Chondrocyte (in vitro differentiated cells): ENCODE measurements around the gene DAPK3. TPM values are rescaled to one million over a fixed set of nuclear protein-coding genes. Genes with fewer than 3 reads are reported as not detected.

Experiments used
- DNase-seq: peaks from one replicate; pipeline ENCODE4 v3.0.0; 2021; ENCODE audit warnings: mixed read lengths, low spot score
- H3K27ac Mint-ChIP-seq: one replicate; pipeline ENCODE4 v1.8.0; 2021; ENCODE audit warnings: mild to moderate bottlenecking, moderate library complexity, mixed read lengths; ENCODE audit not compliant: unreplicated experiment
- H3K27me3 Mint-ChIP-seq: 2 replicates; pipeline ENCODE4 v1.8.0; 2021; ENCODE audit warnings: low read depth, mixed read lengths
- H3K36me3 Mint-ChIP-seq: 2 replicates; pipeline ENCODE4 v1.8.0; 2021; ENCODE audit warnings: low read depth, mixed read lengths
- H3K4me1 Mint-ChIP-seq: 2 replicates; pipeline ENCODE4 v1.8.0; 2021; ENCODE audit warnings: low read depth, mild to moderate bottlenecking, mixed read lengths
- H3K4me3 Mint-ChIP-seq: one replicate; pipeline ENCODE4 v1.8.0; 2021; ENCODE audit warnings: mild to moderate bottlenecking, moderate library complexity, mixed read lengths; ENCODE audit not compliant: unreplicated experiment
- H3K9me3 Mint-ChIP-seq: 2 replicates; pipeline ENCODE4 v1.8.0; 2021; ENCODE audit warnings: low read depth, mixed read lengths
- total RNA-seq: library from RNA; stranded (reverse); gene quantifications from 3 replicates; pipeline ENCODE4 v1.2.1, GENCODE V29; 2021
- TF ChIP-seq, protein P1 (sequence below): fragments of 200-600 bp; sonication (generic); IDR thresholded peaks from 2 replicates; pipeline ENCODE4 v1.5.0; 2021; ENCODE audit warnings: antibody characterized with exemption, mild to moderate bottlenecking, moderate library complexity

DAPK3 gene
- total RNA-seq, 1 donor from 2014 or later = 185 TPM

- H3K27me3 Mint-ChIP-seq = no peaks in the 10 kb centered on the region
- H3K4me3 Mint-ChIP-seq = no peak overlapping the region
- H3K9me3 Mint-ChIP-seq = no peaks in the 10 kb centered on the region
- TF ChIP-seq, protein P1, sequence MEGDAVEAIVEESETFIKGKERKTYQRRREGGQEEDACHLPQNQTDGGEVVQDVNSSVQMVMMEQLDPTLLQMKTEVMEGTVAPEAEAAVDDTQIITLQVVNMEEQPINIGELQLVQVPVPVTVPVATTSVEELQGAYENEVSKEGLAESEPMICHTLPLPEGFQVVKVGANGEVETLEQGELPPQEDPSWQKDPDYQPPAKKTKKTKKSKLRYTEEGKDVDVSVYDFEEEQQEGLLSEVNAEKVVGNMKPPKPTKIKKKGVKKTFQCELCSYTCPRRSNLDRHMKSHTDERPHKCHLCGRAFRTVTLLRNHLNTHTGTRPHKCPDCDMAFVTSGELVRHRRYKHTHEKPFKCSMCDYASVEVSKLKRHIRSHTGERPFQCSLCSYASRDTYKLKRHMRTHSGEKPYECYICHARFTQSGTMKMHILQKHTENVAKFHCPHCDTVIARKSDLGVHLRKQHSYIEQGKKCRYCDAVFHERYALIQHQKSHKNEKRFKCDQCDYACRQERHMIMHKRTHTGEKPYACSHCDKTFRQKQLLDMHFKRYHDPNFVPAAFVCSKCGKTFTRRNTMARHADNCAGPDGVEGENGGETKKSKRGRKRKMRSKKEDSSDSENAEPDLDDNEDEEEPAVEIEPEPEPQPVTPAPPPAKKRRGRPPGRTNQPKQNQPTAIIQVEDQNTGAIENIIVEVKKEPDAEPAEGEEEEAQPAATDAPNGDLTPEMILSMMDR = no peak
- H3K36me3 Mint-ChIP-seq = no peaks in the 10 kb centered on the region
- H3K27ac Mint-ChIP-seq = no peak overlapping the region
- H3K4me1 Mint-ChIP-seq = peaks cover 25% of the 10 kb centered on the region
- no peak for DNase-seq
Measured at GRCh38 chr19:3990815-3991117, 19.9 kb upstream of the DAPK3 start.

DNA sequence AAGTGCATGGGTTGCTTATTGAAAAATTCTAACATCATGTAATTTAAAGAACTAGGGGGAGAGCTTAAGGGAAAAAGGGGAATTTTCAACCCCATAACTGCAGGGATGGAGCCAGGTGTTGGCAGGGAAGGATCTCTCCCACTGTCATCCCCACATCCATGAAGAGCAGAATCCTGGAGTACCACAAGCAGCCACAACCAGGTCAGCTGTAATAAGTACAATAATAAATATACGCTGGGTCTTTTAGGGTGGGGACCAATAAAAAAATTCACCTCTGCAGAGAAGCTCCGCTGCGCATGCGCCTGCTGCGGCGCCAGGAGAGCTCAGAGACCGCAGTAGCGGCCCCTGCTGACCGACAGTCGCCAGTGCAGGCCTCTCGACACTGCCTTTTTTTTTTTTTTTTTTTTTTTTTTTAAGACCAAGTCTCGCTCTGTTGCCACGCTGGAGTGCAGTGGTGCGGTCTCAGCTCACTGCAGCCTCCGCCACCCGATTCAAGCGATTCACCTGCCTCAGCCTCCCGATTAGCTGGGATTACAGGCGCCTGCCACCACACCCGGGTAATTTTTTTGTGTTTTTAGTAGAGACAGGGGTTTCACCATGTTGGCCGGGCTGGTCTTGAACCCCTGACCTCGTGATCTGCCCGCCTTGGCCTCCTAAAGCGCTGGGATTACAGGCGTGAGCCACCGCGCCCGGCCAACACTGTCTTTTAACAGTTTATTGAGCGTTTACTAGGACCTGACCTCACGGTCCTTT lies 16.9 kb upstream of the DAPK3 start:
- no peak for DNase-seq
- H3K27me3 Mint-ChIP-seq = no peaks in the 10 kb centered on the region
- no peaks in the 10 kb centered on the region for H3K9me3 Mint-ChIP-seq
- TF ChIP-seq, protein P1 = peak; percentile 86
- H3K36me3 Mint-ChIP-seq = peaks cover 23% of the 10 kb centered on the region
- H3K4me1 Mint-ChIP-seq = peaks cover 45% of the 10 kb centered on the region
- peak overlapping the region; percentile 79 for H3K27ac Mint-ChIP-seq
- H3K4me3 Mint-ChIP-seq = peak overlapping the region; percentile 70

GRCh38 chr19:3986260-3987041 lies 15.6 kb upstream of the DAPK3 start:
- Mint-ChIP-seq H3K4me1 (peaks cover 54% of the 10 kb centered on the region), H3K27me3 (no peaks in the 10 kb centered on the region), H3K27ac (peak overlapping the region; percentile 65), H3K9me3 (no peaks in the 10 kb centered on the region), H3K4me3 (peak overlapping the region; percentile 93), H3K36me3 (peaks cover 29% of the 10 kb centered on the region)
- TF ChIP-seq, protein P1 = peak; percentile 87
- DNase-seq = no peak

- H3K9me3 Mint-ChIP-seq = no peaks in the 10 kb centered on the region
- H3K27me3 Mint-ChIP-seq = no peaks in the 10 kb centered on the region
- H3K4me3 Mint-ChIP-seq = peak overlapping the region; percentile 93
- TF ChIP-seq, protein P1 = no peak
- peaks cover 60% of the 10 kb centered on the region for H3K4me1 Mint-ChIP-seq
- no peak for DNase-seq
- peaks cover 33% of the 10 kb centered on the region for H3K36me3 Mint-ChIP-seq
- H3K27ac Mint-ChIP-seq = peak overlapping the region; percentile 95
Measured at GRCh38 chr19:3985643-3986259, 14.9 kb upstream of the DAPK3 start.

GRCh38 chr19:3984908-3985642 lies 14.2 kb upstream of the DAPK3 start, which contains the start of gene EEF2:
Gene EEF2, minus strand, starts transcription at chr19:3985463. Its CDS starts 83 bp downstream, at chr19:3985380.
- TF ChIP-seq, protein P1 = no peak
- peaks cover 35% of the 10 kb centered on the region for H3K36me3 Mint-ChIP-seq
- H3K4me1 Mint-ChIP-seq = peaks cover 58% of the 10 kb centered on the region
- peak within 1 kb of the TSS; percentile 93 for H3K4me3 Mint-ChIP-seq
- peak within 1 kb of the TSS; percentile 95 for H3K27ac Mint-ChIP-seq
- H3K27me3 Mint-ChIP-seq = no peaks in the 10 kb centered on the region
- no peak for DNase-seq
- H3K9me3 Mint-ChIP-seq = no peaks in the 10 kb centered on the region
